H9 (cell line): ENCODE data around the gene PAPLN. TPM values are rescaled to one million over a fixed set of nuclear protein-coding genes. Genes with fewer than 3 reads are reported as not detected.

Experiments used
- DNase-seq: peaks from one replicate; pipeline ENCODE4 v3.0.0-alpha.2; 2017
- H2AFZ ChIP-seq: one replicate; pipeline ENCODE4 v1.6.1; 2013; ENCODE audit warnings: mild to moderate bottlenecking, low read length, control low read depth, moderate library complexity
- H2AK5ac ChIP-seq: 2 replicates; pipeline ENCODE4 v1.6.1; 2013; ENCODE audit warnings: low read length, control low read depth, mixed read lengths; ENCODE audit not compliant: insufficient read length
- H2BK120ac ChIP-seq: one replicate; pipeline ENCODE4 v1.6.1; 2013; ENCODE audit warnings: low read depth, mild to moderate bottlenecking, low read length, control low read depth, inconsistent platforms; ENCODE audit not compliant: poor library complexity, severe bottlenecking
- H2BK12ac ChIP-seq: 2 replicates; pipeline ENCODE4 v1.6.1; 2013; ENCODE audit warnings: low read length, control low read depth, mixed read lengths, low read depth; ENCODE audit not compliant: insufficient read length
- H2BK15ac ChIP-seq: 2 replicates; pipeline ENCODE4 v1.6.1; 2013; ENCODE audit warnings: low read depth, low read length, control low read depth
- H2BK20ac ChIP-seq: one replicate; pipeline ENCODE4 v1.6.1; 2013; ENCODE audit warnings: low read depth, mild to moderate bottlenecking, low read length, control low read depth, inconsistent platforms; ENCODE audit not compliant: poor library complexity, severe bottlenecking
- H2BK5ac ChIP-seq: 2 replicates; pipeline ENCODE4 v1.6.1; 2013; ENCODE audit warnings: low read length, control low read depth, mixed read lengths; ENCODE audit not compliant: insufficient read length
- H3K14ac ChIP-seq: 2 replicates; pipeline ENCODE4 v1.6.1; 2013; ENCODE audit warnings: low read length, control low read depth; ENCODE audit not compliant: insufficient read depth
- H3K18ac ChIP-seq: 2 replicates; pipeline ENCODE4 v1.6.1; 2013; ENCODE audit warnings: low read depth, mild to moderate bottlenecking, mixed read lengths, low read length, control low read depth; ENCODE audit not compliant: insufficient read length
- H3K23ac ChIP-seq: 2 replicates; pipeline ENCODE4 v1.6.1; 2013; ENCODE audit warnings: low read length, control low read depth, mixed read lengths, low read depth; ENCODE audit not compliant: insufficient read length
- H3K23me2 ChIP-seq: 2 replicates; pipeline ENCODE4 v1.6.1; 2013; ENCODE audit warnings: low read depth, mild to moderate bottlenecking, mixed read lengths, low read length, control low read depth; ENCODE audit not compliant: insufficient read length, poor library complexity, severe bottlenecking
- H3K27ac ChIP-seq: 2 replicates; pipeline ENCODE4 v1.5.1; 2013; ENCODE audit warnings: low read length, control low read depth, mixed read lengths, low read depth; ENCODE audit not compliant: insufficient read length
- H3K27me3 ChIP-seq: 2 replicates; pipeline ENCODE4 v1.6.1; 2013; ENCODE audit warnings: low read length, control low read depth, inconsistent platforms; ENCODE audit not compliant: insufficient read depth
- H3K4ac ChIP-seq: 2 replicates; pipeline ENCODE4 v1.6.1; 2013; ENCODE audit warnings: low read depth, mild to moderate bottlenecking, control low read depth, inconsistent platforms, low read length, moderate library complexity
- H3K4me1 ChIP-seq: 2 replicates; pipeline ENCODE4 v1.6.1; 2013; ENCODE audit warnings: low read length, control low read depth, inconsistent platforms; ENCODE audit not compliant: insufficient read depth
- H3K4me2 ChIP-seq: 2 replicates; pipeline ENCODE4 v1.6.1; 2013; ENCODE audit warnings: low read length, control low read depth, mixed read lengths; ENCODE audit not compliant: insufficient read length, insufficient read depth
- H3K56ac ChIP-seq: 2 replicates; pipeline ENCODE4 v1.6.1; 2013; ENCODE audit warnings: low read depth, mild to moderate bottlenecking, mixed read lengths, low read length, control low read depth; ENCODE audit not compliant: insufficient read length
- H3K79me1 ChIP-seq: 2 replicates; pipeline ENCODE4 v1.6.1; 2013; ENCODE audit warnings: low read depth, mild to moderate bottlenecking, moderate library complexity, low read length, control low read depth, inconsistent platforms; ENCODE audit not compliant: insufficient read depth, poor library complexity, severe bottlenecking
- H3K79me2 ChIP-seq: 2 replicates; pipeline ENCODE4 v1.6.1; 2013; ENCODE audit warnings: low read length, control low read depth, inconsistent platforms; ENCODE audit not compliant: insufficient read depth
- H3K9ac ChIP-seq: 2 replicates; pipeline ENCODE4 v1.6.1; 2013; ENCODE audit warnings: low read length, control low read depth, mixed read lengths; ENCODE audit not compliant: insufficient read length; ENCODE audit errors: extremely low read depth
- H3K9me3 ChIP-seq: one replicate; pipeline ENCODE4 v1.6.1; 2013; ENCODE audit warnings: low read depth, low read length, inconsistent platforms; ENCODE audit not compliant: control insufficient read depth
- H3T11ph ChIP-seq: one replicate; pipeline ENCODE4 v1.6.1; 2013; ENCODE audit warnings: mild to moderate bottlenecking, low read length, control low read depth, inconsistent platforms
- H4K20me1 ChIP-seq: one replicate; pipeline ENCODE4 v1.6.1; 2013; ENCODE audit not compliant: control insufficient read depth, insufficient read length, insufficient read depth
- H4K5ac ChIP-seq: 2 replicates; pipeline ENCODE4 v1.6.1; 2013; ENCODE audit warnings: low read depth, mild to moderate bottlenecking, mixed read lengths, low read length, control low read depth; ENCODE audit not compliant: insufficient read length
- H4K8ac ChIP-seq: replicated peaks from 2 replicates; pipeline ENCODE4 v1.6.1; 2013; ENCODE audit warnings: low read length, control low read depth, mixed read lengths, low read depth; ENCODE audit not compliant: insufficient read length
- H4K91ac ChIP-seq: 2 replicates; pipeline ENCODE4 v1.6.1; 2013; ENCODE audit warnings: low read depth, mild to moderate bottlenecking, moderate library complexity, mixed read lengths, low read length, control low read depth; ENCODE audit not compliant: insufficient read length
- H3K27ac Mint-ChIP-seq, 3 experiments: 2 replicates in 2 of 3; 3 replicates in 1 of 3; pipeline ENCODE4 v1.8.0; 2020 to 2021; ENCODE audit warnings: mixed read lengths in 3 of 3, mild to moderate bottlenecking in 1 of 3, moderate library complexity in 1 of 3
- H3K27me3 Mint-ChIP-seq: 2 replicates; pipeline ENCODE4 v1.8.0; 2021; ENCODE audit warnings: low read depth, mild to moderate bottlenecking, moderate library complexity, mixed read lengths
- H3K36me3 Mint-ChIP-seq, 3 experiments: 2 replicates in 2 of 3; 3 replicates in 1 of 3; pipeline ENCODE4 v1.8.0; 2020 to 2021; ENCODE audit warnings: low read depth in 3 of 3, mixed read lengths in 3 of 3; ENCODE audit not compliant: insufficient read depth in 1 of 3
- H3K4me1 Mint-ChIP-seq, 2 experiments: 2 replicates each; pipeline ENCODE4 v1.8.0; 2020; ENCODE audit warnings: mixed read lengths in 2 of 2
- H3K4me3 Mint-ChIP-seq, 2 experiments: 2 replicates in 1 of 2; 3 replicates in 1 of 2; pipeline ENCODE4 v1.8.0; 2020 to 2021; ENCODE audit warnings: mild to moderate bottlenecking in 2 of 2, mixed read lengths in 2 of 2, moderate library complexity in 1 of 2
- H3K9me3 Mint-ChIP-seq, 2 experiments: 2 replicates in 1 of 2; 3 replicates in 1 of 2; pipeline ENCODE4 v1.8.0; 2020; ENCODE audit warnings: mild to moderate bottlenecking in 2 of 2, mixed read lengths in 2 of 2, moderate library complexity in 1 of 2
- WGBS: extraction: QIAGEN DNeasy Blood & Tissue Kit; methylation state at CpG from one replicate; pipeline ENCODE4 v1.1.7; 2013; ENCODE audit warnings: missing lambda C conversion rate, low lambda C conversion rate, mixed read lengths; ENCODE audit not compliant: insufficient read length; ENCODE audit errors: extremely low coverage; 5-methylcytosine and 5-hydroxymethylcytosine counted together
- total RNA-seq: library from RNA; stranded (reverse); gene quantifications from 2 replicates; pipeline ENCODE4 v1.2.1, GENCODE V29; 2021
- TF ChIP-seq, protein P1 (sequence below): fragments of 200-600 bp; sonication (generic); conservative IDR thresholded peaks from 3 replicates; pipeline ENCODE4 v1.8.0; 2021; ENCODE audit warnings: antibody characterized with exemption, mild to moderate bottlenecking

PAPLN gene
- total RNA-seq, 1 experiment from 2014 or later = 8.5 TPM

DNA sequence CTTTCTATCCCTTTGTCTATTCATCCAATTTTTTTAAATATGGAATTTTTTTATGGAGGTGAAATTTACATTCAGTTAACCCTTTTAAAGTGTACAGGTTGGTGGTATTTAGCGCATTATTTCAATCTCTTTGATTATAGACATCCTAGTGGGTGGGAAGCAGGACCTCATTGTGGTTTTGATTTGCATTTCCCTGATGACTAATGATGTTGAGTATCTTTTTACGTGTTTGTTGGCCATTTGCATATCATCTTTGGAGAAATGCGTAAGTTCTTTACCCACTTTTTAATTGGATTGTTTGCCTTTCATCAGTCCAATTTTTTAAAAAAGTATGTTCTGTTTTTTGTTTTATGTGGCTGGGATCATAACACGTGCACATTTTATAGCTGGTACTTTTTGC is 20.8 kb downstream of the PAPLN start:
- Histone ChIP-seq H2BK20ac (no peak overlapping the region), H3K23me2 (no peaks in the 10 kb centered on the region), H3K56ac (no peak overlapping the region), H2BK15ac (no peak overlapping the region), H3K4me2 (no peak overlapping the region), H3K9ac (no peak overlapping the region), H3K79me2 (no peaks in the 10 kb centered on the region), H4K8ac (no peak overlapping the region), H4K91ac (no peak overlapping the region), H3K23ac (no peak overlapping the region), H3K18ac (no peak overlapping the region), H4K20me1 (no peaks in the 10 kb centered on the region), H2BK120ac (no peak overlapping the region), H2AFZ (no peak overlapping the region), H3K9me3 (no peaks in the 10 kb centered on the region), H3K4me1 (no peaks in the 10 kb centered on the region), H4K5ac (no peak overlapping the region), H2BK12ac (no peak overlapping the region), H3K79me1 (no peaks in the 10 kb centered on the region), H2BK5ac (no peak overlapping the region), H3T11ph (no peak overlapping the region), H3K14ac (no peak overlapping the region), H2AK5ac (no peak overlapping the region), H3K4ac (no peak overlapping the region), H3K27me3 (no peaks in the 10 kb centered on the region), H3K27ac (no peak overlapping the region)
- Mint-ChIP-seq H3K4me1 (0 out of 4 replicates have a peak, but pooled peaks cover 2 to 3% of the 10 kb centered on the region in 2 experiments), H3K9me3 (no peaks in the 10 kb centered on the region), H3K36me3 (peaks cover 0 to 2% (median 0%) of the 10 kb centered on the region in 3 experiments; a peak in 1 of 7 replicates), H3K4me3 (no peak overlapping the region), H3K27ac (no peak overlapping the region), H3K27me3 (no peaks in the 10 kb centered on the region)
- DNase-seq = no peak
- TF ChIP-seq, protein P1, sequence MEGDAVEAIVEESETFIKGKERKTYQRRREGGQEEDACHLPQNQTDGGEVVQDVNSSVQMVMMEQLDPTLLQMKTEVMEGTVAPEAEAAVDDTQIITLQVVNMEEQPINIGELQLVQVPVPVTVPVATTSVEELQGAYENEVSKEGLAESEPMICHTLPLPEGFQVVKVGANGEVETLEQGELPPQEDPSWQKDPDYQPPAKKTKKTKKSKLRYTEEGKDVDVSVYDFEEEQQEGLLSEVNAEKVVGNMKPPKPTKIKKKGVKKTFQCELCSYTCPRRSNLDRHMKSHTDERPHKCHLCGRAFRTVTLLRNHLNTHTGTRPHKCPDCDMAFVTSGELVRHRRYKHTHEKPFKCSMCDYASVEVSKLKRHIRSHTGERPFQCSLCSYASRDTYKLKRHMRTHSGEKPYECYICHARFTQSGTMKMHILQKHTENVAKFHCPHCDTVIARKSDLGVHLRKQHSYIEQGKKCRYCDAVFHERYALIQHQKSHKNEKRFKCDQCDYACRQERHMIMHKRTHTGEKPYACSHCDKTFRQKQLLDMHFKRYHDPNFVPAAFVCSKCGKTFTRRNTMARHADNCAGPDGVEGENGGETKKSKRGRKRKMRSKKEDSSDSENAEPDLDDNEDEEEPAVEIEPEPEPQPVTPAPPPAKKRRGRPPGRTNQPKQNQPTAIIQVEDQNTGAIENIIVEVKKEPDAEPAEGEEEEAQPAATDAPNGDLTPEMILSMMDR = no peak
- no CpG with 5 or more reads among the region's 4 CpGs for WGBS
